Neuronal stem cell (in vitro differentiated cells): ENCODE data around the gene AP5M1.

ENCODE experiments used
- DNase-seq: peaks from one replicate; pipeline ENCODE4 v3.0.0-alpha.2; 2013; ENCODE audit warnings: low spot score
- H2AFZ ChIP-seq: one replicate; pipeline ENCODE4 v1.6.1; 2013; ENCODE audit warnings: mild to moderate bottlenecking, low read length, inconsistent platforms
- H2AK5ac ChIP-seq: 2 replicates; pipeline ENCODE4 v1.6.1; 2013; ENCODE audit warnings: low read depth, mild to moderate bottlenecking, inconsistent platforms, low read length, moderate library complexity, mixed read lengths
- H2BK120ac ChIP-seq: 2 replicates; pipeline ENCODE4 v1.6.1; 2013; ENCODE audit warnings: low read depth, mild to moderate bottlenecking, inconsistent platforms, low read length, moderate library complexity, mixed read lengths
- H2BK12ac ChIP-seq: one replicate; pipeline ENCODE4 v1.6.1; 2013; ENCODE audit warnings: low read length, inconsistent platforms
- H2BK15ac ChIP-seq: 2 replicates; pipeline ENCODE4 v1.6.1; 2013; ENCODE audit warnings: mild to moderate bottlenecking, low read length, inconsistent platforms, mixed read lengths
- H2BK5ac ChIP-seq: one replicate; pipeline ENCODE4 v1.6.1; 2013; ENCODE audit warnings: inconsistent platforms, mild to moderate bottlenecking, low read length, moderate library complexity
- H3K14ac ChIP-seq: one replicate; pipeline ENCODE4 v1.6.1; 2013; ENCODE audit warnings: low read length, inconsistent platforms
- H3K18ac ChIP-seq: 2 replicates; pipeline ENCODE4 v1.6.1; 2013; ENCODE audit warnings: low read length, inconsistent platforms
- H3K23ac ChIP-seq: 2 replicates; pipeline ENCODE4 v1.6.1; 2013; ENCODE audit warnings: low read depth, mild to moderate bottlenecking, mixed read lengths, low read length, inconsistent platforms; ENCODE audit not compliant: poor library complexity
- H3K27ac ChIP-seq: replicated peaks from 3 replicates; pipeline ENCODE4 v1.5.1; 2013; ENCODE audit warnings: low read length, inconsistent platforms
- H3K27me3 ChIP-seq, 3 experiments: 2 replicates each; pipeline ENCODE4 v1.6.1; 2013; ENCODE audit warnings: low read length in 3 of 3, mild to moderate bottlenecking in 2 of 3, inconsistent platforms in 1 of 3, low read depth in 1 of 3, mixed read lengths in 1 of 3, moderate library complexity in 1 of 3; ENCODE audit not compliant: control insufficient read depth in 3 of 3, insufficient read depth in 3 of 3
- H3K36me3 ChIP-seq, 2 donors: replicated peaks in 1 of 2; 2 replicates each; pipeline ENCODE4 v1.6.1; 2013; ENCODE audit warnings: low read length in 2 of 2; ENCODE audit not compliant: control insufficient read depth in 2 of 2, insufficient read depth in 2 of 2
- H3K4ac ChIP-seq: 2 replicates; pipeline ENCODE4 v1.6.1; 2013; ENCODE audit warnings: inconsistent platforms, mild to moderate bottlenecking, low read length, moderate library complexity
- H3K4me1 ChIP-seq, 2 donors: 1 replicate in 1 of 2; 2 replicates in 1 of 2; pipeline ENCODE4 v1.6.1; 2013; ENCODE audit warnings: low read length in 2 of 2, low read depth in 1 of 2; ENCODE audit not compliant: control insufficient read depth in 2 of 2, insufficient read depth in 1 of 2
- H3K4me2 ChIP-seq: one replicate; pipeline ENCODE4 v1.6.1; 2013; ENCODE audit warnings: mild to moderate bottlenecking, low read length, inconsistent platforms; ENCODE audit not compliant: insufficient read depth, poor library complexity, severe bottlenecking
- H3K4me3 ChIP-seq, 2 donors: 2 replicates each; pipeline ENCODE4 v1.5.1; 2013; ENCODE audit warnings: low read length in 2 of 2, mild to moderate bottlenecking in 2 of 2, inconsistent platforms in 1 of 2, moderate library complexity in 1 of 2
- H3K79me1 ChIP-seq: one replicate; pipeline ENCODE4 v1.6.1; 2013; ENCODE audit warnings: low read depth, mild to moderate bottlenecking, inconsistent platforms, low read length, moderate library complexity
- H3K9ac ChIP-seq: one replicate; pipeline ENCODE4 v1.6.1; 2013; ENCODE audit warnings: mild to moderate bottlenecking, low read depth, low read length, inconsistent platforms; ENCODE audit not compliant: poor library complexity
- H3K9me3 ChIP-seq, 2 donors: replicated peaks in 1 of 2; 2 replicates each; pipeline versions ENCODE3 to v1.6.1; 2013; ENCODE audit warnings: low read length in 2 of 2, mild to moderate bottlenecking in 2 of 2, inconsistent platforms in 1 of 2, low read depth in 1 of 2, mixed read lengths in 1 of 2, moderate library complexity in 1 of 2; ENCODE audit not compliant: control insufficient read depth in 2 of 2, insufficient read depth in 1 of 2
- H4K8ac ChIP-seq: one replicate; pipeline ENCODE4 v1.6.1; 2013; ENCODE audit warnings: low read depth, mild to moderate bottlenecking, inconsistent platforms, low read length, moderate library complexity
- H4K91ac ChIP-seq: one replicate; pipeline ENCODE4 v1.6.1; 2013; ENCODE audit warnings: low read length, low read depth, mild to moderate bottlenecking, inconsistent platforms; ENCODE audit not compliant: poor library complexity
- WGBS, 2 donors: extraction: QIAGEN DNeasy Blood & Tissue Kit; methylation state at CpG; one replicate each; pipeline ENCODE4 v1.1.7; 2013; ENCODE audit warnings: missing lambda C conversion rate in 2 of 2, mixed read lengths in 1 of 2; ENCODE audit not compliant: insufficient read length in 2 of 2, insufficient replicate concordance in 1 of 2; ENCODE audit errors: extremely low coverage in 2 of 2; 5-methylcytosine and 5-hydroxymethylcytosine counted together

The AP5M1 gene

GRCh38 chr14:57273236-57273635 lies 4.5 kb downstream of the AP5M1 start:
- H3K27ac ChIP-seq = no peak overlapping the region
- H3K4me2 ChIP-seq = no peak overlapping the region

GRCh38 chr14:57274551-57274950 lies 5.8 kb downstream of the AP5M1 start:
- Histone ChIP-seq H3K27ac (no peak overlapping the region), H3K23ac (no peak overlapping the region), H4K91ac (no peak overlapping the region), H3K36me3 (peaks cover 13 to 79% of the 10 kb centered on the region in 2 donors), H4K8ac (no peak overlapping the region), H2BK120ac (no peak overlapping the region), H3K18ac (no peak overlapping the region), H2BK12ac (no peak overlapping the region), H3K4me1 (peaks cover 0 to 2% of the 10 kb centered on the region in 2 donors), H3K9me3 (peaks cover 0 to 3% of the 10 kb centered on the region in 2 donors), H3K4me3 (no peak overlapping the region), H2AK5ac (no peak overlapping the region), H3K14ac (no peak overlapping the region), H3K79me1 (peaks cover 4% of the 10 kb centered on the region), H2BK15ac (no peak overlapping the region), H3K4me2 (no peak overlapping the region), H3K4ac (no peak overlapping the region), H3K27me3 (no peaks in the 10 kb centered on the region), H2BK5ac (no peak overlapping the region), H3K9ac (no peak overlapping the region), H2AFZ (no peak overlapping the region)
- no peak for DNase-seq
- no CpG with 5 or more reads among the region's 2 CpGs for WGBS, 2 donors

More at GRCh38 chr14:57273236-57273635, 4.5 kb downstream of the AP5M1 start:
- Histone ChIP-seq H3K9me3 (peaks cover 0 to 3% of the 10 kb centered on the region in 2 donors), H2BK12ac (no peak overlapping the region), H3K23ac (no peak overlapping the region), H3K9ac (no peak overlapping the region), H2AFZ (no peak overlapping the region), H2AK5ac (no peak overlapping the region), H3K79me1 (peaks cover 4% of the 10 kb centered on the region), H3K14ac (no peak overlapping the region), H4K8ac (no peak overlapping the region), H3K4me3 (no peak overlapping the region), H3K4me1 (peaks cover 0 to 2% of the 10 kb centered on the region in 2 donors), H3K4ac (no peak overlapping the region), H2BK5ac (no peak overlapping the region), H2BK120ac (no peak overlapping the region), H4K91ac (no peak overlapping the region), H3K36me3 (peaks cover 10 to 67% of the 10 kb centered on the region in 2 donors), H3K18ac (no peak overlapping the region), H2BK15ac (no peak overlapping the region), H3K27me3 (no peaks in the 10 kb centered on the region)
- no CpG with 5 or more reads among the region's 1 CpG for WGBS, 2 donors
- DNase-seq = no peak

DNA sequence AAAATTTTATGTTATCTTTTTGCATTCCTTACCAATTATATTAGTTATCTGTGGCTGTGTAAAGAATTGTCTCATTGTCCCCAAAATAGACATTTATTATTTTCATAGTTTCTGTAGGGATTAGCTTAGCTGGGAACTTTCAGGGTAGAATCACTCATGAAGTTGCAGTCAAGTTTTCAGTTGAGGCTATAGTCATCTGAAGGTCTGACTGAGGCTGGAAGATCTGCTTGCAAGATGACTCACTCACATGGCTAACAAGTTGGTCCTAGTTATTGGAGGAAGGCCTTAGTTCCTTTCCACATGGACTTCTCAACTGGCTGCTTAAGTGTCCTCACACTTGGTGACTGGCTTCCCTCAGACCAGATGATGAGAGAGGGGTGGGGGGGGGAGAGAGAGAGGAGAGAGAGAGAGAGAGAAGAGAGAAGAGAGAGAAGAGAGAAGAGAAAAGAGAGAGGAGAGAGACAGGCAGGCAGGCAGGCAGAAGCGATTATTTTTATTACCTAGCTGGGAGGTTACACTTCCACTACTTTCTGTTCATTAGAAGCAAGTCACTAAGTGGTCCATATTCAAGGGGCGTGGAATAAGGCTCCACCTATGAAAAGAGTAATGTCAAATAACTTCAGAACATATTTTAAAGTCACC lies 6.4 kb downstream of the AP5M1 start:
- WGBS, 2 donors = no CpG with 5 or more reads among the region's 2 CpGs

DNA sequence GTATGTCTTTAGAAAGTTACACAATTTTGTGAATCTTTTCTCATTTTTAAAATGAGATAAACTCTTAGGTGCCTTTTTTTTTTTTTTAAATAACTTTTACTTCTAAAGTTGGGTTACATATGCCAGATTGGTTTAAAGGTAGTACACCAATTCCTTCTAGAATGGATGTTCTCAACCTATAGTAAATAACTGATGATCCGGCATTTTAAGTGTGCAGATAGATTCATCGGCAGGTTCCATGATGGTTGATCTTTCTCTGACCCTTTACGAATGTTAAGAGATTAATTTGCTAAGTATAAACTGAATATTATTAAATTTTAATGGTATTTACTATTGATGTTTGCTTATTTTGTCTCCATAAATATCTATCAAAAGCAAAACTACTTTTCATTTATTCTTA lies 8.3 kb downstream of the AP5M1 start:
- Histone ChIP-seq H2AFZ (no peak overlapping the region), H4K91ac (no peak overlapping the region), H2BK120ac (no peak overlapping the region), H3K9me3 (no peaks in the 10 kb centered on the region), H3K14ac (no peak overlapping the region), H2BK5ac (no peak overlapping the region), H3K4me1 (no peaks in the 10 kb centered on the region), H2AK5ac (no peak overlapping the region), H3K23ac (no peak overlapping the region), H3K4ac (no peak overlapping the region), H3K9ac (no peak overlapping the region), H3K36me3 (peaks cover 15 to 85% of the 10 kb centered on the region in 2 donors), H3K18ac (no peak overlapping the region), H3K27ac (no peak overlapping the region), H3K4me2 (no peak overlapping the region), H3K79me1 (peaks cover 4% of the 10 kb centered on the region), H4K8ac (no peak overlapping the region), H2BK15ac (no peak overlapping the region), H3K27me3 (no peaks in the 10 kb centered on the region), H2BK12ac (no peak overlapping the region), H3K4me3 (no peak overlapping the region)
- no peak for DNase-seq
- WGBS, 2 donors = no CpG with 5 or more reads among the region's 3 CpGs

More for the DNA sequence above, 6.4 kb downstream of the AP5M1 start:
- Histone ChIP-seq H4K91ac (no peak overlapping the region), H3K9ac (no peak overlapping the region), H3K18ac (no peak overlapping the region), H2BK15ac (no peak overlapping the region), H2AFZ (no peak overlapping the region), H2BK5ac (no peak overlapping the region), H3K27me3 (no peaks in the 10 kb centered on the region), H2AK5ac (no peak overlapping the region), H3K4me3 (no peak overlapping the region), H2BK12ac (no peak overlapping the region), H2BK120ac (no peak overlapping the region), H3K79me1 (peaks cover 4% of the 10 kb centered on the region), H3K4me2 (no peak overlapping the region), H3K23ac (no peak overlapping the region), H3K27ac (no peak overlapping the region), H3K36me3 (peaks cover 14 to 81% of the 10 kb centered on the region in 2 donors), H4K8ac (no peak overlapping the region), H3K4ac (no peak overlapping the region), H3K14ac (no peak overlapping the region), H3K4me1 (peaks cover 0 to 2% of the 10 kb centered on the region in 2 donors), H3K9me3 (peaks cover 0 to 2% of the 10 kb centered on the region in 2 donors)
- DNase-seq = no peak
